Right lobe of liver (tissue), 6 donors: ENCODE results near the gene EGF. TPM values are rescaled to one million over a fixed set of nuclear protein-coding genes. Genes with fewer than 3 reads are reported as not detected.
"Not testable (repeated sequence)": the region's sequence is repeated elsewhere in the genome, so short reads cannot be mapped to it uniquely, and the experiment has no call there.

Experiments
- ATAC-seq, 4 donors: fragments of 200-7000 bp; cut with Tn5 transposase; one replicate each; pipeline ENCODE4 v1.9.1; 2020; ENCODE audit warnings: mild to moderate bottlenecking in 4 of 4, moderate library complexity in 4 of 4
- DNase-seq, 3 donors: peaks; one replicate each; pipeline ENCODE4 v3.0.0-alpha.2; 2020
- H3K27ac ChIP-seq, 3 donors: fragments of 200-600 bp; one replicate each; pipeline ENCODE4 v1.8.0; 2022
- H3K27me3 ChIP-seq, 2 donors: fragments of 200-600 bp; one replicate each; pipeline ENCODE4 v1.8.0; 2022
- H3K36me3 ChIP-seq, 4 donors: fragments of 200-600 bp; sonication (generic) in 1 of 4; one replicate each; pipeline versions ENCODE4 v1.5.1 to v1.8.0; 2017 to 2022; ENCODE audit warnings: control low read depth in 1 of 4
- H3K4me1 ChIP-seq, 4 donors: fragments of 200-600 bp; sonication (generic) in 1 of 4; one replicate each; pipeline versions ENCODE4 v1.5.1 to v1.8.0; 2017 to 2022; ENCODE audit warnings: control low read depth in 1 of 4
- H3K4me3 ChIP-seq, 3 donors: fragments of 200-600 bp; one replicate each; pipeline ENCODE4 v1.8.0; 2022
- H3K9me3 ChIP-seq, 4 donors: fragments of 200-600 bp; sonication (generic) in 1 of 4; one replicate each; pipeline versions ENCODE4 v1.5.1 to v1.8.0; 2017 to 2022; ENCODE audit warnings: control low read depth in 1 of 4
- CTCF ChIP-seq, 4 donors: fragments of 200-600 bp in 3 of 4; fragments of 450-650 bp in 1 of 4; IDR thresholded peaks; one replicate each; pipeline versions ENCODE4 v1.5.1 to v1.8.0; 2016 to 2022; ENCODE audit warnings: antibody characterized with exemption in 4 of 4, mild to moderate bottlenecking in 2 of 4
- POLR2A ChIP-seq: fragments of 450-650 bp; IDR thresholded peaks from one replicate; pipeline ENCODE4 v1.6.1; 2017; ENCODE audit warnings: antibody characterized with exemption, mild to moderate bottlenecking
- WGBS: methylation state at CpG from one replicate; pipeline ENCODE4 v1.1.6; 2018; ENCODE audit warnings: low coverage, low lambda C conversion rate; ENCODE audit not compliant: insufficient coverage; ENCODE audit errors: missing lambda C conversion rate; 5-methylcytosine and 5-hydroxymethylcytosine counted together
- intact Hi-C, 2 donors: fragments of 100-400 bp; cut with DNase I; formaldehyde crosslinking; loops; one replicate each; pipeline versions ENCODE4 v1.11.2 to v1.14.1; 2022
- total RNA-seq, 6 experiments: library from RNA; depleted of rRNA in 2 of 6; stranded (reverse); fragments of >200 nt in 2 of 6; fragmentation: NEBNext Ultra II Directional in 3 of 6; extraction: Animal tissue kit (Norgen Biotek cat#: 25700) in 3 of 6; gene quantifications; one replicate each; pipeline versions ENCODE4 v1.1.0 to v1.2.4, GENCODE V29; 2016 to 2023
- donor health status: DM: no; HTN: yes; CAD: no.
- donor health status: DM: no; HTN: no; CAD: no.
- donor health status: DM: no; HTN: no; CAD: no.
- donor health status: DM: no; HTN: yes; CAD: no.
- donor health status: DM: no; HTN: yes; CAD: no.

Gene EGF
- total RNA-seq, 6 experiments from 2014 or later: not detected

GRCh38 chr4:109872950-109873656, 39.6 kb upstream of the EGF start:
- no peak overlapping the region for H3K4me3 ChIP-seq
- H3K4me1 ChIP-seq: peaks cover 0 to 7% (median 0%) of the 10 kb centered on the region in 4 donors
- H3K27ac ChIP-seq: no peak overlapping the region
- no peaks in the 10 kb centered on the region for H3K9me3 ChIP-seq
- 94% methylated on average over 1 of the region's 6 CpGs for WGBS
- TF ChIP-seq POLR2A (no peak), CTCF (IDR thresholded peaks at IDR 0.05) (no peak)
- no peaks in the 10 kb centered on the region for H3K36me3 ChIP-seq
- DNase-seq: no peak
- no peaks in the 10 kb centered on the region for H3K27me3 ChIP-seq
- ATAC-seq: peak in 2 of 4 donors; percentile 39 to 50
- intact Hi-C loops: no loop called here

DNA sequence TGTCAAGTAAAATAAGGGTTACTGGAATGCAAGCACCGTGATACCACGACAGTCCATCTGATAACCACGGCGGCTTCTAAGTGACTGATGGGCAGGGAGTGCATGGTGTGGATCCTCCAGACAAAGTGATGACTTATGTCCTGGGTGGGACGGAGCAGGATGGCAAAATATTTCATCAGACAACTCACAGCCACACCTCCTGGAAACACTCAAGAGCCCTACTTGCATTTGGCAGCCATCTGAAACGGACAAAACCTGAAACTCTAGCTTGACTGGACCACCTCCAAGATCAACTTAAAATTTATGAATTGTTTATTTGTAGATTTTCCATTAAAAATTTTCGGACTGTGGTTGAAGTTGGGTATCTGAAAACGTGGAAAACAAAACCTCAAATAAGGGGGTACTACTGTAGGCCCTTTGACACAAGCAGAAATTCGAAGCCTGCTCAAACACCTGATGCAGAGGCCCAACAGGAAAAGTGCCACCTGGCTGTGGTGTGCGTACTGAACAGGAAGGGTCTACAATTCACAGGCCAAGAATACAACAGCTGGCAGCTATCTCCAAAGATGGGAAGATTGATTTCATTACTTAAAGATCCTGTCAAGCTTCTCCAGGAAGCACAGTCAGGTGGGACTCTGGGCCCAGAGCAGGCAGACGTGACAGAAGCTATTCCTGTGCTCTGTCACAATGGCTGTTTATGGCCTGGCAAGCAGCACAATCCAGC, 38.7 kb upstream of the EGF start:
- Histone ChIP-seq H3K9me3 (no peaks in the 10 kb centered on the region), H3K27ac (no peak overlapping the region), H3K27me3 (no peaks in the 10 kb centered on the region), H3K36me3 (no peaks in the 10 kb centered on the region), H3K4me3 (no peak overlapping the region), H3K4me1 (peaks cover 0 to 7% (median 0%) of the 10 kb centered on the region in 4 donors)
- ATAC-seq: peak in 1 of 4 donors; percentile 29
- intact Hi-C loops: no loop called here
- no peak for DNase-seq
- 43% methylated on average over 8 of the region's 11 CpGs for WGBS
- TF ChIP-seq POLR2A (no peak), CTCF (IDR thresholded peaks at IDR 0.05) (no peak)

- no peaks in the 10 kb centered on the region for H3K9me3 ChIP-seq
- H3K27ac ChIP-seq: no peak overlapping the region
- H3K4me3 ChIP-seq: no peak overlapping the region
- peaks cover 0 to 7% (median 0%) of the 10 kb centered on the region in 4 donors for H3K4me1 ChIP-seq
- no peak for TF ChIP-seq POLR2A
- TF ChIP-seq CTCF (IDR thresholded peaks at IDR 0.05): no peak
- intact Hi-C loops: no loop called here
- DNase-seq (no peak), ATAC-seq (no peak)
- 83% methylated on average over 1 of the region's 1 CpG for WGBS
- no peaks in the 10 kb centered on the region for H3K27me3 ChIP-seq
- H3K36me3 ChIP-seq: no peaks in the 10 kb centered on the region
Measured at GRCh38 chr4:109875106-109875505, 37.6 kb upstream of the EGF start.

DNA sequence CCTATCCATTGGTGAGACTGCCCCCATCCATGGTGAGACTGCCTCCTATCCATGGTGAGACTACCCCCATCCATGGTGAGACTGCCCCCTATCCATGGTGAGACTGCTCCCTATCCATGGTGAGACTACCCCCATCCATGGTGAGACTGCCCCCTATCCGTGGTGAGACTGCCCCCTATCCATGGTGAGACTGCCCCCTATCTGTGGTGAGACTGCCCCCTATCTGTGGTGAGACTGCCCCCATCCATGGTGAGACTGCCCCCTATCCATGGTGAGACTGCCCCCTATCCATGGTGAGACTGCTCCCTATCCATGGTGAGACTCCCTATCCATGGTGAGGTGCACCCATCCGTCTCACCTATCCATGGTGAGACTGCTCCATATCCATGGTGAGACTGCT, 37.1 kb upstream of the EGF start:
- H3K27me3 ChIP-seq, H3K4me3 ChIP-seq, intact Hi-C loops, H3K27ac ChIP-seq, H3K36me3 ChIP-seq, H3K4me1 ChIP-seq, DNase-seq, H3K9me3 ChIP-seq, ATAC-seq: not testable (repeated sequence)
- 22% methylated on average over 1 of the region's 2 CpGs for WGBS

- H3K36me3 ChIP-seq: no peaks in the 10 kb centered on the region
- no peaks in the 10 kb centered on the region for H3K27me3 ChIP-seq
- H3K9me3 ChIP-seq: no peaks in the 10 kb centered on the region
- peaks cover 0 to 7% (median 0%) of the 10 kb centered on the region in 4 donors for H3K4me1 ChIP-seq
- WGBS: 98% methylated on average over 2 of the region's 2 CpGs
- ATAC-seq (no peak), DNase-seq (no peak)
- intact Hi-C loops: no loop called here
- no peak overlapping the region for H3K4me3 ChIP-seq
- TF ChIP-seq CTCF (IDR thresholded peaks at IDR 0.05) (no peak), POLR2A (no peak)
- H3K27ac ChIP-seq: no peak overlapping the region
Measured at GRCh38 chr4:109876634-109877265, 35.9 kb upstream of the EGF start.
